HG02943 (cell line): Measurements from ENCODE around the gene PLA2G2C.

Experiments
- ATAC-seq: cut with Tn5 transposase; IDR thresholded peaks from one replicate; pipeline ENCODE4 v1.9.1; 2021; ENCODE audit warnings: mild to moderate bottlenecking, low read depth, moderate library complexity; ENCODE audit not compliant: unreplicated experiment

Gene PLA2G2C

GRCh38 chr1:20187103-20187812 is 940 bp upstream of the PLA2G2C start:
- ATAC-seq = no peak

- no peak for ATAC-seq
Measured at GRCh38 chr1:20184997-20185833, 1.1 kb downstream of the PLA2G2C start.

- ATAC-seq = no peak
Measured at GRCh38 chr1:20184481-20184900, 1.8 kb downstream of the PLA2G2C start.

- ATAC-seq = no peak
Measured at GRCh38 chr1:20183616-20184271, 2.6 kb downstream of the PLA2G2C start.

- no peak for ATAC-seq
Measured at GRCh38 chr1:20183035-20183434, 3.3 kb downstream of the PLA2G2C start.

GRCh38 chr1:20182415-20182814 is 3.9 kb downstream of the PLA2G2C start:
- ATAC-seq = no peak

- ATAC-seq = no peak
Measured at GRCh38 chr1:20180844-20181207, 5.5 kb downstream of the PLA2G2C start.

GRCh38 chr1:20180129-20180843 is 6.0 kb downstream of the PLA2G2C start:
- ATAC-seq = no peak

GRCh38 chr1:20179371-20180128 is 6.8 kb downstream of the PLA2G2C start:
- ATAC-seq = no peak

GRCh38 chr1:20178634-20179370 is 7.5 kb downstream of the PLA2G2C start:
- ATAC-seq = no peak

- no peak for ATAC-seq
Measured at GRCh38 chr1:20174937-20175666, 11.2 kb downstream of the PLA2G2C start.

- no peak for ATAC-seq
Measured at GRCh38 chr1:20172033-20172590, 14.2 kb downstream of the PLA2G2C start.

- ATAC-seq = no peak
Measured at GRCh38 chr1:20169932-20170331, 16.4 kb downstream of the PLA2G2C start.

- no peak for ATAC-seq
Measured at GRCh38 chr1:20168564-20169491, 17.5 kb downstream of the PLA2G2C start.

GRCh38 chr1:20167126-20167525 is 19.2 kb downstream of the PLA2G2C start:
- no peak for ATAC-seq

- no peak for ATAC-seq
Measured at GRCh38 chr1:20166051-20166450, 20.3 kb downstream of the PLA2G2C start.

- no peak for ATAC-seq
Measured at GRCh38 chr1:20165522-20165951, 20.8 kb downstream of the PLA2G2C start.
